ENCODE data around the gene TMIGD3. TPM values are rescaled to one million over a fixed set of nuclear protein-coding genes. Genes with fewer than 3 reads are reported as not detected.
"Not testable (repeated sequence)": the region's sequence is repeated elsewhere in the genome, so short reads cannot be mapped to it uniquely, and the experiment has no call there.

The TMIGD3 gene
- total RNA-seq: not detected in 2 replicates

GRCh38 chr1:111503585-111504060 is at the start of gene TMIGD3, which contains the start of gene ADORA3:
Gene TMIGD3, minus strand, starts transcription at chr1:111503633. Its CDS starts 279 bp downstream, at chr1:111503354.
Gene ADORA3, minus strand, starts transcription at chr1:111503633. Its CDS starts 279 bp downstream, at chr1:111503354.
- no peak for DNase-seq (ENCODE audit: low read depth in 2 of 2)

GRCh38 chr1:111553196-111553595 is 49.8 kb upstream of the TMIGD3 start:
- DNase-seq (ENCODE audit: low read depth in 2 of 2): no peak

DNA sequence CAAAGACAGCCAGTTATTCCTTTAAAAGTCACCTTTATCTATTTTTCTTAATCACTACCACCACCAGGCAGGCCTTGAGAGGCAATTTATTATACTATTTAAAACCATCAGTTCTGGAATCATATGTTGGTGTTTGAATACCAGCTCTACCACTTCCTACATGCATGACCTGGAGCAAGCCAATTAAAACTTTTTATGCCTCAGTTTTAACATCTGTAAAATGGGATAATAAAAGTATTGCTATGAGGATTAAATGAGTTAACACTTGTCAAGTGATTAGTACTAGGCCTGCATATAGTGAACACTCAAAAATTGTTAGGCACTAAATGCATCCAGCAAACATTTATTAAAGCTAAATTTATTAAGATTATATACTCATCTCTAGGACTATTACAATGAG is 49.2 kb upstream of the TMIGD3 start:
- no peak for DNase-seq (ENCODE audit: low read depth in 2 of 2)

- DNase-seq (ENCODE audit: low read depth in 2 of 2): no peak
Measured at GRCh38 chr1:111551623-111552411, 48.4 kb upstream of the TMIGD3 start.

DNA sequence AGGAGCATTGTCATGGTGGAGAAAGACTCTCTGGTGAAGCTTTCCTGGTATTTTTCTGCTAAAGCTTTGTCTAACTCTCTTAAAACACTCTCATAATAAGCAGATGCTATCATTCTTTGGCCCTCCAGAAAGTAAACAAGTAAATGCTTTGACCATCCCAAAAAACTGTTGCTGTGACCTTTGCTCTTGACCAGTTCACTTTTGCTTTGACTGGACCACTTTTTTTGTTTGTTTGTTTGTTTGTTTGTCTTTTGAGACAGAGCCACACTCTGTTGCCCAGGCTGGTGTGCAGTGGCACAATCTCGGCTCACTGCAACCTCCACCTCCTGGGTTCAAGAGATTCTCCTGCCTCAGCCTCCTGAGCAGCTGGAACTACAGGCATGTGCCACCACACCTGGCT is 44.4 kb upstream of the TMIGD3 start:
- DNase-seq (ENCODE audit: low read depth in 2 of 2): not testable (repeated sequence)

- no peak for DNase-seq (ENCODE audit: low read depth in 2 of 2)
Measured at GRCh38 chr1:111542187-111542586, 38.8 kb upstream of the TMIGD3 start.

DNA sequence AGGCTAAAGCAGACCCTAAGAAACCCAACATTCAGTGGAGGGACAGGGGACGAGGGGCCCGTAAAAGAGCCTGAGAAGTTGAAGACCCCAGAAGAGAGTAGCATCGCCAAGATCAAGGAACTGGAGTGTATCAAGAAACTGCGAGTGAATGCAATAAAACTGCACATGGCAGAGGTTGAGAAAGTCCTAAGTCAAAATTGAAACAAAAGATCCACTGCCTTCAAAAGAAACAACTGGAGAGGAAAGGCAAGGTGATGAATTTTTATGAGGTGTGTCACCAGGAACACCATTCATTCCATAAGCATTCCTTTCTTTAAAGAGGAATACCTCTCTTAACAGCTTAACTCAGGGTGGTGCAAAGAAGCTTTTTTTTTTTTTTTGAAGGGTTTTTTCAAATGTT is 38.3 kb upstream of the TMIGD3 start:
- no peak for DNase-seq (ENCODE audit: low read depth in 2 of 2)

DNA sequence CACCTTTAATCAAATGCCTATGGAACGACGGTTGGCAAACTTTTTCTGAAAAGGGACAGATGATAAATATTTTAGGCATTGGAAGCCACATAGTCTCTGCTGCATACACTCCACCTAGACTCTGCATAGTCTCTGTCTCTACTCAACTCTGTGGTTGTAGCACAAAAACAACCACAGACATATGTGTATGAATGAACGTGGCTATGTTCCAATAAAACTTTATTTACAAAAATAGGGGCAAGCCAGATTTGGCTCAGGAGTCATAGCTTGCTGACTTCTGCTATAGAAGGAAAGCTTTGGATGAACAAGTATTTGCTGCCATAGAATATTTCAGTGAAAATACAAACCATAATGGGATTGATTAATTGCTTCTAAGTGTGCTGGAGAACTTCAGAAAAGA is 37.5 kb upstream of the TMIGD3 start:
- no peak for DNase-seq (ENCODE audit: low read depth in 2 of 2)

DNA sequence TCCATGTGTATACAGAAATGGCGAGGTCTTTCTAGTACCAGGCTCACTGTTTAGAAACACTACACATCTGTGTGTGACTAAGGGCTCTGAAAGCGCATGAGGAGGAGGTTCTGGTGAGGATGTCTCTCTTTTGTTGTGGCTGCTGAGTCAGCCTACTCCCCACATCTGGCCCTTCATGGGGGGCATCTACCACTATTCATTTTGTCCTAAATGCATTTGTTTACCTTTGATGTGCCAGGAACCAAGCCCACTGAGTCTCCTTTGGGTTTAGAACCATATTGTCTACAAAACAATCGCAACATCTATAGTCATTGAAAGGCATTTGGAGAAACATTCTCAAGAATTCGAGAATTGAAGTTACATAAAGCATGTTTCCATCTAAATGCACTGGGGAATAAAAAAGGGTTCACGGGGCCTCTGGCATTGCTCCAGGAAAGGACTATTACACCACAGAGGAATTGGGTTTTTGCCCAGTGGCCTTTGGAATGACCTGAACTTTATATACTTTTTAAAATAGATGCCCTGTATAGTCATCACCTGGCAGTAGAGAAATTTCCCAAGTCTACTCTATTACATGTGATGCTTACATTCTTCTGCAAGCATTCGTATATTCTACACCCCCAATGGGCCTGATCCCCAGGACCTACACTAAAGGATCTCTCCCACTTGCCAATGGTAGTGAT is 35.1 kb upstream of the TMIGD3 start:
- peak in 1 of 2 donors; percentile 15 for DNase-seq (ENCODE audit: low read depth in 2 of 2)

DNA sequence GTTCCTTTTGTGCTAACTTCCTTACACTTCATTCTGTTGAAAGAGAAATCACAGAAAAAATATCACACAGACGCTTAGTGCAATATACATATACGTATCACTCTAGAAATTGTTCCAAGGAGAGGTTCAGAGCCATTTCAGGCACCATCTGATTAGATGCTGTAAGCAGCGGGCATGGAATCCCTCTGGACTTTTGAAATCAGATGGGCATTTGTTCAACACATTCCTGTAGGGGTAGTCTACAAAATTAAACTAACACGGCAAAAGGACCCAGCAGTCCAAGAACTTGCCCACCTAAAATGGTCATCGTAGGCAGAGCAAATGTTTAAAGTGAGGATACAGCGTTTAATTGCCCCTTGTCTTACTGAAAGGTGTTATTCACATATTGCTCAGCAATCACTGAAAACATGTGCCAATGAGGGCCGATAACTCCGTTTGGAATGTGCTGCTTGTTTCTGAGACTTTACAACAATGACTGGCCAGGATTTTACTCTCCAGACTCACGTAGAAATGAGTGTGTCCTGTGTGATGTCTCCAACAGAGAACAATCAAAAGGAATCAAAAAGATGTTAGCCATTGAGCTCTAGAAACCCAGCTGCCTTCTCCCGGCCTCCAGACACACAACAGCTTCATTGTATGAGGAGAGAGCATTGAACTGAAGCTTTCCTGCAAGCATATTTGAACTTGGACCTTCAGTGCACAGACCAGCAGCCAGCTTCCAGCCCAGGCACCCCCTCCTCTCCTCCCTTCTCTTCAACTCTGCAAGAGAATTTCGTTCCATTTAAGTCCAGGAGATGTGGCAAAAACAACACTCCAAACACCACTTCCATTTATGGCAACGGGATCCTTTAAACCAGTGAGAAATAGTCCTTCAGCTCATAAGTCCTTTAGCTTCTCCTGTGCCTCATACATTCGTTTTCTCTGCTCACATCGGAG is 32.1 kb upstream of the TMIGD3 start:
- DNase-seq (ENCODE audit: low read depth in 2 of 2): no peak

GRCh38 chr1:111520053-111520452 is 16.6 kb upstream of the TMIGD3 start:
- DNase-seq (ENCODE audit: low read depth in 2 of 2): no peak

DNA sequence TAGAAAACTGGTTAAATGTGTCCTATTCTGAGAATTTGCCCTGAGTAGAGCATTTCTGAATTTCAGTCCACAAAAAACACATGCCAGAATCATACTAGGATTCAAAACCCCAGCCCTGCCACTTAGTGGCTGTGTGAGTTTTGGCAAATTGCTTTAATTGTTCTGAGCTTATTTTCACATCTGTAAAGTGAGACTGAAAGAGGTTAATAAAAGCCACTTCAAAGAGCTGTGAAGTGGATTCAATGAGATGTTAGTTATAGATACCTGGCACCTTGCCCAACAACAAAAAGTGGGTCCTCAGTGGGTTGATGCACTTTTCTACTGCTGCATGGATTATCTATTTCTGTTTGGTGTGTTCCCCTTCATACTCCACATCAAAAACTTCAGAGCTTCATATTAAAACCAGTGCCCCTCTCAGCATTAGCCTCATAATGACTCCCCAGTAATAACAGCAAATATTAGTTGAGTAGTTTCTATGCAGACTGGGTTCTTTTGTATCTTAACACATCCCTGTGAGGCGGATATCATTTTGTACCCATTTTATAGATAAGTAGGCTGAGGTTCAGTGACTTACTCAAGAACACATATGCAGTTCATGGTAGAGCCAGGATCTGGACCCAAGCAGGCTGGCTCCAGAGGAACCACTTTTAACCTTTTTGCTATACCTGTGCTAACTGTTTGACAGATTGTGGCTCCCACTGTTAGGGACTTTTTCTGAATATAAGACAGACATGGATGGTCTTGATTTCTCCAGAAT is 14.2 kb upstream of the TMIGD3 start:
- DNase-seq (ENCODE audit: low read depth in 2 of 2): no peak

DNA sequence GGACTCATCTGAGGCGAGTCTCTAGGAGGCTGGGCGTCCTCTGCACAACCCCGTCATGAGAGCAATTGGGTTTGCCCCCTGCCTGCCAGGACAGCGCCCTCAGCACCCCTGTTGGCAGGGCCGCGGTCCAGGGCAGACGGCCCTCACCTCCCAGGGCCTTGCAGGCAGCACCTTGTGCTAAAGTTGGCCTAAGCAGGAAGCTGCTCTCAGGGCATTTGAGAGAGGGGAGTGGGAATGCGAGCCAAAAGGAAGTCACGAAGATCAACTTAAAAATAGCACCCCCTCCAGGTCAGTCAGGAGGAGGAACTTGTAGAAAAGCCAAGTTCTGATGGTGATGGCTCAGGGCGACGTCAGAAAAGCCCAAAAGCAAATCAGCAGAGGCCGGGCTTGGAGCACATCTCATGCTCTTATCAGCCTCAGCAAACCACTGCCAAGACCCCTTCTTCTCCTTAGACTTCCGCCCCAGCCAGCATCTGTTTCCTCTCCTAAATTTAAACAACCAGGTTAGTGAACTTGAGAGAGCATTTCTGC is 12.6 kb upstream of the TMIGD3 start:
- peak in 1 of 2 donors; percentile 62 for DNase-seq (ENCODE audit: low read depth in 2 of 2)

- DNase-seq (ENCODE audit: low read depth in 2 of 2): peak in 1 of 2 donors; percentile 62
Measured at GRCh38 chr1:111515291-111516004, 12.0 kb upstream of the TMIGD3 start.

DNA sequence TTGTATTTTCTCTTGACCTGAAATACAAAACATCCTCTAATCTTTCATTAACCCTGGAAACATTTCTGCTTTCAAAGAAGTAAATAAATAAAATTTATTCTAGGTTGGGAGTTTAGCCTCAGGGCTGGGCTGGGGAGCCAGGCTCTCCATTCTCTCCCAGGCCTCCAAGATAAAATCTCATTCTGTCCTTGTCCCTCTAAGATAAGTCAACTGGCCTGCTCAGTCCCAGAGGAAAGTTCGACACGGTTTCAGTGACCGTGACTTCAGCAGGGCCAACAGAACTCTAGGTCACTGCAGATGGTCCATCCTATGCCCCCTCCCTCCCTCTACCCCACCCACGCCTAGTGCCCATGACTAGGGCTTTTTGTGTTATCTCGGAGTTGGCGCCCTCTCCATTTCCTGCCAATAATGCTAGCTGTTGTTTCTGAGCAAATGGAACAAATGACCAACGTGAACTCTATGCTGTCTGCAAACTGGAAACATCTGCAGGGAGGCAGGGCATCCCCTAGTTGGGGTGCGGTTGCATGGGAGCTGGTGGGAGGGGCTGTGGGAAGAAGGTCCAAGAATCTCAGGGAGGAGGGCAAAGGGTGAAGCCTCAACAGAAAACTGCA is 10.1 kb upstream of the TMIGD3 start:
- DNase-seq (ENCODE audit: low read depth in 2 of 2): peak; percentile 72 to 78

DNA sequence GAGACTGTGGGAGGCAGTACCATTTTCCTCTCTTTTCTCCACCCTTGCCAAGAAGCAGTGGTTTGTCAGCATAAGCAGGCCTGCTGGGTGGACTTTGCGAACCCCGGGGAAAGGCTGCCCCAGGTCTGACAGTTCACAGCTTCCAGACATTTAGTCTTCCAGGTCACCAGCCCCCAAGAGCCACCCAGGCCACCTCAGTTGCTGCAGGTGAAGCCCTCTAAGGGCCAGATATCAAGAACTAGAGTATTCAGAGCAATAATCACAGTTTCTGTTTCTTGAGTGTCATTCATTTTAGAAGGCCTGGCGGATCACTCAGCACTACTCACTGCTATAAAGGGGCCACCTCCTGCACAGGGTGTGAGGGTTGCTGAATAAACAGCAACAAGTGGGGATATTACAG is 9.5 kb upstream of the TMIGD3 start:
- no peak for DNase-seq (ENCODE audit: low read depth in 2 of 2)

GRCh38 chr1:111512132-111512889 is 8.9 kb upstream of the TMIGD3 start:
- DNase-seq (ENCODE audit: low read depth in 2 of 2): no peak

GRCh38 chr1:111511370-111511769 is 7.9 kb upstream of the TMIGD3 start:
- no peak for DNase-seq (ENCODE audit: low read depth in 2 of 2)

GRCh38 chr1:111509997-111510375 is 6.6 kb upstream of the TMIGD3 start:
- DNase-seq (ENCODE audit: low read depth in 2 of 2): peak; percentile 26 to 35

Measured in dermis microvascular lymphatic vessel endothelial cell (primary cell).